GM12873 (cell line): ENCODE results near the gene GPR39.

Source experiments
- TF ChIP-seq, protein P1 (sequence below): IDR thresholded peaks from 2 replicates; pipeline ENCODE4 v1.5.1; 2012; ENCODE audit warnings: low read depth, mild to moderate bottlenecking, moderate library complexity, low read length, control low read depth; ENCODE audit not compliant: insufficient read depth; ENCODE audit errors: missing control alignments

The GPR39 gene

DNA sequence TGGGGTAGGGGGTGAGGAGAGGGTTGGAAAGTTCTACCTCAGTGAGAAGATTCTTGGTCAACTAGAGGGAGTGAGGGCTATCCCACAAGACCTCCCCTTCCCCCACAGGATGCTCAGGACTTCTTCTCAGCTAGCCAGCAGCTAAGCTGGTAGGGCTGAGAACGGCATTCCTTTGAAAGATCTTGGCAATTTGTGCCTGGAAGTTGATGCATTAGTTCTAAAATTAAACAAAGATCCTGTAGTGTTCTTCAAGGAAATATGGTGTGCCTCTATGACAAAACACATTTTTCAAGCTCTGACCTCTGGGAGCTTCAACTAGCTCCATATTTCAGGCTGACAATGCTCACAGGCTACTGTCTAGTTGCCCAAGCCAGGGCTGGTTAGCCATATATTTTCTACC, 251.1 kb downstream of the GPR39 start:
- TF ChIP-seq, protein P1, sequence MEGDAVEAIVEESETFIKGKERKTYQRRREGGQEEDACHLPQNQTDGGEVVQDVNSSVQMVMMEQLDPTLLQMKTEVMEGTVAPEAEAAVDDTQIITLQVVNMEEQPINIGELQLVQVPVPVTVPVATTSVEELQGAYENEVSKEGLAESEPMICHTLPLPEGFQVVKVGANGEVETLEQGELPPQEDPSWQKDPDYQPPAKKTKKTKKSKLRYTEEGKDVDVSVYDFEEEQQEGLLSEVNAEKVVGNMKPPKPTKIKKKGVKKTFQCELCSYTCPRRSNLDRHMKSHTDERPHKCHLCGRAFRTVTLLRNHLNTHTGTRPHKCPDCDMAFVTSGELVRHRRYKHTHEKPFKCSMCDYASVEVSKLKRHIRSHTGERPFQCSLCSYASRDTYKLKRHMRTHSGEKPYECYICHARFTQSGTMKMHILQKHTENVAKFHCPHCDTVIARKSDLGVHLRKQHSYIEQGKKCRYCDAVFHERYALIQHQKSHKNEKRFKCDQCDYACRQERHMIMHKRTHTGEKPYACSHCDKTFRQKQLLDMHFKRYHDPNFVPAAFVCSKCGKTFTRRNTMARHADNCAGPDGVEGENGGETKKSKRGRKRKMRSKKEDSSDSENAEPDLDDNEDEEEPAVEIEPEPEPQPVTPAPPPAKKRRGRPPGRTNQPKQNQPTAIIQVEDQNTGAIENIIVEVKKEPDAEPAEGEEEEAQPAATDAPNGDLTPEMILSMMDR: no peak

DNA sequence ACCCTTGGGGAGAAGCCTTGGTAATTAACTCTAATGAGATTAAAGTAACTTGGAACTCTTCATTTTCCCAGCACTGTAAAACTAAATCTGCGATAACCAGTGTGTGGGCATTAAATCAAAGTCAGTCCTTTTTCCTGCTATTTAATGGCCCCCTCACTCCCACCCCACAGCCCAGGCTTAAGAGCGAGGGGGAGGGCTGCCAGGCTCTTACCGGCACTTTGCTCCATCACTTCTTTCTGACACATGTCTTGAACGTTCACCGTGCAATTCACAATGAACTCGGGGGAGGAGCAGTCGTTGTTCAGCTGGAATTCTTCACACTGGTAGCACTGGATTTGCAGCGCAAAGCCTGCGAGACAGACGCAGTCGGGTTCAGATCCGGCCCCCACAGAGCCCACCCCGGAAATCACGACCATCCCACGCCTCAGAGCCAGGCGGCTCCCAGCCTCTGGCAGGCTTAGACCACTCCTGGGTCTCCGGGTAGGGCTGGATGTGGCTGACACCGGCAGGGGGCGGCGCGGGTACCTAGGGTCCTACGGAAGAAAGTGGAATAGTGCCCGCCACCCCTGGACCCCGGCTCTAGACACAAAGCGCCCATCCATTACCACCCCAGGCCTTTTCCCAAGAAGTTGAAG, 251.7 kb downstream of the GPR39 start:
- TF ChIP-seq, protein P1: no peak

GRCh38 chr2:132668987-132669907, 252.6 kb downstream of the GPR39 start:
- TF ChIP-seq, protein P1: no peak

GRCh38 chr2:132669908-132670495, 253.4 kb downstream of the GPR39 start, which contains the start of gene LYPD1:
Gene LYPD1, minus strand, starts transcription at chr2:132670205. Its CDS starts 273 bp downstream, at chr2:132669932.
- TF ChIP-seq, protein P1: no peak

DNA sequence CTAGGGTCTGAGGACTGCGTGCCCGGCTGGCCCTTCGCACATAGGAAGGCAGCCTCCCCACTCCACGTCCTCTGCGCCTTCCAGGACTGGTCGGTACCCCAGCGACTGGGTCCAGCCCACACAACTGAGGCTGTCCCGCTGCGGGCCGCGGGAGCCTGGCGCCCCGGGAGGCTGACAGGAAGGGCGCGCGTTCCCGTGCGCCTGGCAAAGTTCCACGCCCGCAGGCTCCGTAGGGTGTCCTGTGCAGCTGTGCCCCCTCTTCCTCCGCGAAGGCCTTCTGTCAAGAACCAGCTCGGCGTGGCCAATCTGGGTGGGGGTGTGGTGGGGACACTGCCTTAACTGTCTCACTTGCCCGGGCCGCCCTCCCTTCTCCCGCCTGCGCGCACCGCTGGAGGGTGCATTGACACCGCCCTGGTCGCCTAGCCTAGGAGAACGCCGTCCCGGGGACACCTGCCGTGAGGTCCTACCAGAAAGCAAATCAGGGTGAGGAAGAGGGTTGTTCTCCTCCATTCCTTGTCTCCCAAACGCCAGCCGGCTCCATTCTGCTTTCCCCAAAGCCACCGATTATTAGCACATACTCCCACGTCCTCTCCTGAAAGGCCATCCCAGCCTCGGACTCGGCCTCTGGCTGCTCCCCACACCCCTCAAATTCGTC, 254.0 kb downstream of the GPR39 start:
- TF ChIP-seq, protein P1: no peak

DNA sequence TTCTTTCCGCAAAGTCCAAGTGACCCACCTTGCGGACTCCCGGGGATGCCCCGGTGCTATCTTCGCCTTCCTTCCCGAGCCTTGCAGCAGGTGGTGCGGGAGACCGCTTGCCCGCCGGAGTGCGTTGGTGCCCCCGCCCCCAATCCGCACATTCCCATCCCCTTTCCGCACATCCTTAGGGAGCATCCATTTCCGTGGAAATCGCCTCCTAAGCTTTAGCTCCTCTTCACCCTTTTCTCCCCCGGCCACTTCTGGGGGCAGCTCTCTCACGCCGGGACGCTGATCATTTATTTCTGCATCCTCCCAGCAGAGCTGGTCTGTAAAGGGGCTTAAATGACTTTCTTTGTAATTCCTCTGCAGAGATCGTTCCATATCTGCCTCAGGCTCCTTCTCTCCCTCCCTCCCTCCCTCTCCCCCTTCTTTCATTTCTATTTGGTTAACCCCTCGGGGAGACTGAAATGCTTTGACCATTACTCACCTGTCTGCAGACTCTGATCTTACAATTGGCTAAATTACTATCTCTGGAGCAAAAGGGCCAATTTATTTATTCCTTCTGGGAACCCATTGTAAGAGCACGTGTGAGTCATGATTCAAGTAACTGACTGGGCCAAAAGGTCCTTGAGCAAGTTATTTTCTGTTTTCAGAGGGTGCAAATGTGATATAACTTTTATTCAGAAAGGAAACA, 254.7 kb downstream of the GPR39 start:
- TF ChIP-seq, protein P1: no peak

- TF ChIP-seq, protein P1: peak; percentile 5
Measured at GRCh38 chr2:132676999-132677398, 260.4 kb downstream of the GPR39 start.
